GM18526 (cell line): Measurements from ENCODE around the gene PIM2.

ENCODE experiments used
- POLR2A ChIP-seq: IDR thresholded peaks from 3 replicates; pipeline ENCODE4 v1.6.1; 2011; ENCODE audit not compliant: insufficient read length; ENCODE audit errors: extremely low read depth

The PIM2 gene

GRCh38 chrX:48919360-48919841 lies 577 bp upstream of the PIM2 start:
- no peak for TF ChIP-seq POLR2A

DNA sequence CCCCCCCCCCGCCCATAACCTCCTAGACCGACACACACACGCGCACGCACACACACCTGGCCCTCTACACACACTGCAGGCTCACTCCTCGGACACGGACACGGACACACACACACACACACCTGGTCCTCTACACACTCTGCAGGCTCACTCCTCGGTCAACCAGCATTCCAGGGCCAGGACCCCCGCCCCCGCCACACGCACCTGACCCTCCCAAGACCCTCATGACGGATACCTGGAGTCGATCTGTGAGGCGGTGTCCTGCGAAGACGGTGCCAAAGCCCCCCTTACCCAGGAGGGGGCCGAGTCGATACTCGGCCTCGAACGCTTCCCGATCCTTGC lies 552 bp downstream of the PIM2 start:
- no peak for TF ChIP-seq POLR2A

DNA sequence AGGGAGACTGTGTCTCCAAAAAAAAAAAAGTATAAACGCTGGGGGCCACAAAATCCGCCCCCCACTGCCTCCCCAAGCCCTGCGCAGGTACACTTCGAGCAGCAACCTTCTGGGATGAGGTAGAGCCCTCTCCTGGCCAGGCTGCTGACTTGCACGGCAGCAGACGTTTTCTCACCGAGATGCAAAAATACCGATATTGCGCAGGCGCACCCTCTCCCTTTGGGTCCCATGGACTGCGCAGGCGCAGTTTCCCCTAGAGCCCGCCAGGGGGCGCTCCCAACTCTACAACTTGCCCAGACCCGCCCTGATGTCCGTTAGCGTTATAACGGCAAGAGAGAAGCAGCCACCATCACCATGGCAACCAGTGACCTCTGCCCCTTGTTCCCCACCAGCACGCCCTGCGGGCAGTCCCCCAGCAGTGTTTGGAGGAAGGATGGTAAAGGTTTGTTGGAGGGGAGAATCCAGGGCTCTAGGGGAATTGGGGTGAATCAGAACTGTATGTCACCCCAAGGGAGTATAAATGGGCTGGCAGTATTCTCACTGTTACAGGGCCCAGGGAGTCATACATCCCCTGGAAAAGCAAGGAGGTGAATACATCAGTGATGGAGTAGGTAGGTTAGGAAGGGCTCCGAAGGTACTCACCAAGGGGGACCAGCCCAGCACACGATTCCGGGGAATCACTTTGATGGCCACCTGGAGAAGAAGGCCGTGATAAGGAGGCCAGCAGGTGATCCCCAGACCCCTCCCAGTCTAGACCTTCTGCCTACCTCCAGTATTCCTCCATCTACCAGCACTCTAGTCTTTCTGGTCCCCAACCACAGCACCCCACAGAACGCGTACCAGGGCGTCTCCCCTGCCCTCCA lies 1.5 kb downstream of the PIM2 start:
- TF ChIP-seq POLR2A: peak; percentile 13

- TF ChIP-seq POLR2A: no peak
These were observed 4.0 kb downstream of the PIM2 start for GRCh38 chrX:48914593-48915493.

- TF ChIP-seq POLR2A: peak; percentile 20
These were observed 5.0 kb downstream of the PIM2 start for GRCh38 chrX:48913605-48914366.

DNA sequence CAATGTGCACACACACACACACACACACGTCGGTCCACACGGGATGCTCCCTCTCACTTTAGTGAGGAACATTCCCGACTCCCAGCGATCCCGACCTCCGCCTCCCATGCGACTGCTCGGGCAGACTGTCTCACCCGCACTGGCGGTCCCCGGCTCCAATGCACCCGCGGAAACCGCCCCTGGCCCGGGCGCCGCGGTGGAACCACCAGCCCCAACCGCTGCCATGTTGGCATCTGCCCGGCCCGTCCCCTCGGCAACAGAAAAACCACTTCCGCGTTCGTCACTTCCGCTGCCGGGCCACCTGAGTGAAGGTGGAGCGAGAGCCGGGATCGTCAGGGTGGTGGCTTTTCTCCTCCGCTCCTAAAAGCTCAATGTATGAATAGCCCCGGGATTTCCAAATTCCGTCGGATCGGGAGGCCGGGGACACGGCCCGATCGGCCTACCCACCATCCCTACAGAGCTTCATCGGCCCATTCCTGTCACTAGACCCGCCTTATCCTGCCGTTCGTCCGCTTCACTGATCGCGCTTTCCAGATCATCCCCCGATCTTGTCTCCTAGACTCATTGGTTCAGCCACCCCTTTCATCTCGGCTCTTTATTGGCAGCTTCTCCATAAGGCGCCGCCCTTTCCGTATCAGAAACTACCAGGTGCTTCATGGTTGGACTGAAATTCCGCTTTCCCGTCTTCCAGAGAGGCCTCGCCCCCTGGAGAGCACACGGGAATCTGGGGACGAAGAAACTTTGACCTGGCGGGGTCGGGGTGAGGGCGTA lies 7.2 kb downstream of the PIM2 start, which contains the start of gene SLC35A2:
SLC35A2 (minus strand) TSS at position 235 of the 771 bp plus-strand sequence; CDS start at position 225, 10 bp downstream.
- TF ChIP-seq POLR2A: peak; percentile 76

DNA sequence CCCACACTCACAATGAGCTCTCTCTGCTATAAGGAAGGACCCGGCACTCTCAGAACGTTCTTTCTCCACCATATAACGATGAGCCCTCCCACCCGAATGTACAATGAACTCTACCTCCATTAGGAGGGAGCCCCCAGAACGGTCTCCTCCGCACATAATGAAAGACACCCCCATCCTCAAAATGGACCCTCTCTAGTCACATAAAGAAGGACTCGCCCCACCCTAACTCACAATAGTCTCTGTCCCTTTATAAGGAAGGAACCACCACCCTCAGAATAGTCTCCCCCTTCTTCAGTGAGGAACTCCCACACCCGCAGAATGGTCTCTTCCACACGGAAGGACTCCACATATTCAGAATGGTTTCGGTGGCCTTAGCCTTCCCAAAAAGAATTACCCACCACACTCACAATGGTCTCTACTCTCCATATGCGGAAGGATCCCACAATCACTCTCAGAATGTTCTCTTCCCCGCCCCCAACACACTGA lies 7.9 kb downstream of the PIM2 start:
- TF ChIP-seq POLR2A: no peak

DNA sequence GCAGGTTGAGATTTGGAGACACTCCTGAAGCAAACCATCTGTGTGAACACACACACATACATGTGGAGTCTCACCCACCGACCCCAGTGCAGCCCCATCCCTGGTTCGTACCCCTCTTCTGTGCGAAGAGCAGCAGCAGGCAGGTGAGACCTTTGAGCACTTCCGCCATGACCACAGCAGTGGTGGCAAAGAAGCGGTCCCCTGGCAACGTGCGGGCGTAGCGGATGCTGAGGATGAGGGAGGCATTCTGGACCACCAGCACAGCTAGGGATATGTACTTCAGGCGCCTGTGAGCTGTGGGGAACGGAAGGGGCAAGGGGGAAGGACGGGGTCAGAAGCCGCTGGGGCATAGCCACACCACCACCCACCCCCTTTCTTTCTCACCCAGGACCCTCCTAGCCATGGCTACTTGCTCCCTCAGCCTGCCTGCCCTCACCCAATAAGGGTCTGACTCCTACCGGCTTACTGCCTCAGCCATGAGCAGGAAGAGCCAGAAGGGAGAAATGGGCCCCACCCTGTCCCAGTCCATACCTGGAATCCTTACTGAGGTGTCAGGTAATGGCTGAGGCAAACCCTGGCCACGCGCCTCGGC lies 9.0 kb downstream of the PIM2 start:
- TF ChIP-seq POLR2A: no peak

GRCh38 chrX:48908600-48908999 lies 10.2 kb downstream of the PIM2 start:
- TF ChIP-seq POLR2A: no peak

DNA sequence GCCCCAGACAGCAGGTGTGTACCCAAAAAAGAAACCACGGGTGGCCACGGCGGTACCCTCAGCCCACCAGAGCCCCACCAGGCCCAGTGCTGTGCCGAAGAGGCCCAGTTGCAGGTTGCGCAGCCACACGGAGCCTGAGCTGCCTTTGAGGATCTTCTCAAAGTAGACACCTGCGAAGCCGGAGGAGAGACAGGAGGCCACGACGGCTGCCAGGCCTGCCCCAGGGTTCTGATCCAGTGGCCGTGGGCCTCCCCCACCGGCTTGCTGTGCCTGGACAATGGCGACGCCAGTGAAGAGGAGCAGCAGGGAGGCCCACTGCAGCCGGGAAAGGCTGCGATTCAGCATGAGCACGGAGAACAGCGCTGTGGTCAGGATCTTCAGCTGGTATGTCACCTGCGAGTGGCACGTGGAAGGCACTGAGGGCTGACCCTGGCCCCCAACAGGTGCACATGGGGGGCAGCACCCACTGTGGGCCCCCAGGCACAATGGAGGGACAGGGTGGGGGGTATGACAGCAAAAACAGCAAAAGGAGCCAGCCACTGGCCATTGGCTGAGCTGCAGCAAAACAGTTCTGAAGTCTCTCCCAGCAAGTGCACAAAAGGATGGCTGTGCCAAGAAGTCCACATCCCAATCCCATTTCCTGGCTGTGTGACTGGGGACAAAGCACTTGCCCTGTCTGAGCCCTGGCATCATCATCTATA lies 13.6 kb downstream of the PIM2 start:
- TF ChIP-seq POLR2A: no peak

DNA sequence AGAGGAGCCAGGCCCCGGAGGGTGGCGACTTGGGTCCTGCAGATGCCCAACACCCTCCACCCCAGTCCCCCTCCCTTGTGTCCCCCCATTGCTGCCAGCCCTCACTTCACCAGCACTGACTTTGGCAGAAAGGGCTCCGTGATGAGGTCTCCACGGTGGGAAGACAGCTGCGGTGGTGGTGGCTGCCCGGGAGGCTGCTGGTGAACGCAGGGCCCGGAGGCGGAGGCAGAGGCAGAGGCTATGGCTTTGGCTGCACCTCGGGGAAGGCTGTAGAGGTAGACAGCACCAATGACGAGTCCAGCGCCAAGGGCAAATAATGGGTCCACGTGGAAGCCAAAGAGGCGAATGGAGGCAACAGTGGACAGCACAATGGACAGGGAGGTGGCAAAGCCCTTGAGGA lies 14.2 kb downstream of the PIM2 start:
- no peak for TF ChIP-seq POLR2A

- TF ChIP-seq POLR2A: no peak
These were observed 14.6 kb downstream of the PIM2 start for GRCh38 chrX:48904180-48904579.

DNA sequence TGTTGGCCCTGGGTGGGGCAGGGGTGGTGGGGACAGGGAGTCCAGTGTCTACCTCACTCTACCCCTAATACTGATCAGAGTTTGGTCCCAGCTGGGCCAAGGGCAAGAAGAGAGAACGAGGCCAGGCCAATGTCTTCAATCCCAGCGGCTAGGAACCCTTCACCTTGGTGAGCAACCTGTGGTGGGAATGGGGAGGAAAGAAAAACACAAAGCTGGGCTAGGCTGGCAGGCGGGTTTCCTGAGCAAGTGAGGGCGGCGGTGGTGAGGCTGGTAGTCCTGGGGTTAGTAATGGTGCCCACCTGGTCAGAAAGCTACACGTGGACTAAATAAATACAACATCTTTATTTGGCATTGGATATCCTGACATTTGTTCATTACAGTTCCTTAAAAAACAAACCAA lies 15.5 kb downstream of the PIM2 start:
- TF ChIP-seq POLR2A: no peak
